SK-N-SH (cell line): ENCODE results near the gene MYO9B.

Experiments
- CTCF ChIP-seq: fragments of 200-600 bp; sonication (generic); IDR thresholded peaks from 2 replicates; pipeline ENCODE4 v1.6.1; 2017; ENCODE audit warnings: antibody characterized with exemption, mild to moderate bottlenecking, moderate library complexity
- ELF1 ChIP-seq: IDR thresholded peaks from 2 replicates; pipeline ENCODE4 v1.4.0; 2012
- EP300 ChIP-seq, 2 experiments: IDR thresholded peaks; 2 replicates each; pipeline versions ENCODE4 v1.4.0 to v1.6.1; 2012; ENCODE audit warnings: borderline replicate concordance in 1 of 2, low read depth in 1 of 2, low read length in 1 of 2
- GATA2 ChIP-seq: sonication (generic); formaldehyde crosslinking; IDR thresholded peaks from 2 replicates; pipeline ENCODE4 v1.5.0; 2020; ENCODE audit warnings: mild to moderate bottlenecking, missing genetic modification reagents
- MAX ChIP-seq: IDR thresholded peaks from 2 replicates; pipeline ENCODE4 v1.4.0; 2012; ENCODE audit warnings: low read depth
- MXI1 ChIP-seq: IDR thresholded peaks from 2 replicates; pipeline ENCODE4 v1.6.1; 2012; ENCODE audit warnings: mild to moderate bottlenecking, low read depth, low read length, improper control_type of control experiment
- PBX3 ChIP-seq: IDR thresholded peaks from 2 replicates; pipeline ENCODE4; 2012
- RCOR1 ChIP-seq: fragments of 150-350 bp; IDR thresholded peaks from 2 replicates; pipeline ENCODE4 v1.6.1; 2017; ENCODE audit warnings: antibody characterized with exemption, low read length
- RXRA ChIP-seq: IDR thresholded peaks from 2 replicates; pipeline ENCODE4 v1.4.0; 2012; ENCODE audit warnings: low read depth, mild to moderate bottlenecking, borderline replicate concordance
- SMC3 ChIP-seq: IDR thresholded peaks from 2 replicates; pipeline ENCODE4 v1.6.1; 2012; ENCODE audit warnings: low read depth, low read length, improper control_type of control experiment
- TAF1 ChIP-seq: IDR thresholded peaks from 2 replicates; pipeline ENCODE4 v1.6.1; 2012; ENCODE audit warnings: low read depth, mild to moderate bottlenecking, low read length, moderate library complexity, borderline replicate concordance

GRCh38 chr19:17027535-17027975, 48.0 kb upstream of the MYO9B start:
- TF ChIP-seq CTCF (no peak), EP300 (IDR thresholded peaks at IDR 0.05; ENCODE audit: borderline replicate concordance in 1 of 2, low read depth in 1 of 2, low read length in 1 of 2) (no peak), TAF1 (no peak), RXRA (no peak), ELF1 (no peak), SMC3 (no peak), MAX (no peak), RCOR1 (no peak), GATA2 (CRISPR knock-in tag) (no peak), PBX3 (no peak), MXI1 (no peak)
